Measurements from ENCODE around the gene NBPF26.
"Not testable (repeated sequence)": the region's sequence is repeated elsewhere in the genome, so short reads cannot be mapped to it uniquely, and the experiment has no call there.

Gene NBPF26

GRCh38 chr1:120723715-120724402 lies at the start of gene NBPF26:
Gene NBPF26, plus strand, starts transcription at chr1:120723945.
- peak; percentile 60 for DNase-seq (ENCODE audit: low read depth)

- DNase-seq (ENCODE audit: low read depth): not testable (repeated sequence)
Observed at GRCh38 chr1:120680106-120680819, 43.5 kb upstream of the NBPF26 start.

- DNase-seq (ENCODE audit: low read depth): not testable (repeated sequence)
Observed at GRCh38 chr1:120680938-120681337, 42.8 kb upstream of the NBPF26 start.

GRCh38 chr1:120684397-120684796 lies 39.3 kb upstream of the NBPF26 start:
- not testable (repeated sequence) for DNase-seq (ENCODE audit: low read depth)

- not testable (repeated sequence) for DNase-seq (ENCODE audit: low read depth)
Observed at GRCh38 chr1:120685622-120686021, 38.1 kb upstream of the NBPF26 start.

- DNase-seq (ENCODE audit: low read depth): not testable (repeated sequence)
Observed at GRCh38 chr1:120687250-120687649, 36.5 kb upstream of the NBPF26 start.

- DNase-seq (ENCODE audit: low read depth): not testable (repeated sequence)
Observed at GRCh38 chr1:120700807-120701562, 22.8 kb upstream of the NBPF26 start.

GRCh38 chr1:120723358-120723714 lies 409 bp upstream of the NBPF26 start:
- not testable (repeated sequence) for DNase-seq (ENCODE audit: low read depth)

GRCh38 chr1:120724507-120724906 lies 762 bp downstream of the NBPF26 start:
- DNase-seq (ENCODE audit: low read depth): not testable (repeated sequence)

GRCh38 chr1:120728811-120729210 lies 5.1 kb downstream of the NBPF26 start:
- not testable (repeated sequence) for DNase-seq (ENCODE audit: low read depth)

GRCh38 chr1:120769090-120769489 lies 45.3 kb downstream of the NBPF26 start:
- DNase-seq (ENCODE audit: low read depth): not testable (repeated sequence)

- DNase-seq (ENCODE audit: low read depth): not testable (repeated sequence)
Observed at GRCh38 chr1:120805452-120805851, 81.7 kb downstream of the NBPF26 start.

- not testable (repeated sequence) for DNase-seq (ENCODE audit: low read depth)
Observed at GRCh38 chr1:120811822-120812221, 88.1 kb downstream of the NBPF26 start.

GRCh38 chr1:120825051-120825450 lies 101.3 kb downstream of the NBPF26 start:
- not testable (repeated sequence) for DNase-seq (ENCODE audit: low read depth)

- DNase-seq (ENCODE audit: low read depth): not testable (repeated sequence)
Observed at GRCh38 chr1:120826623-120827022, 102.9 kb downstream of the NBPF26 start.

- DNase-seq (ENCODE audit: low read depth): not testable (repeated sequence)
Observed at GRCh38 chr1:120844186-120844944, 120.6 kb downstream of the NBPF26 start.

- DNase-seq (ENCODE audit: low read depth): not testable (repeated sequence)
Observed at GRCh38 chr1:120844945-120845330, 121.2 kb downstream of the NBPF26 start.

GRCh38 chr1:120849400-120850286 lies 125.9 kb downstream of the NBPF26 start:
- DNase-seq (ENCODE audit: low read depth): not testable (repeated sequence)

- not testable (repeated sequence) for DNase-seq (ENCODE audit: low read depth)
Observed at GRCh38 chr1:120850287-120850536, 126.5 kb downstream of the NBPF26 start.

GRCh38 chr1:120850537-120851421 lies 127.0 kb downstream of the NBPF26 start:
- peak; percentile 77 for DNase-seq (ENCODE audit: low read depth)

Measured in CMK (cell line).